ENCODE measurements around the gene C11orf65.

GRCh38 chr11:108500169-108500568 is 32.8 kb upstream of the C11orf65 start:
- TF ChIP-seq CTCF (IDR thresholded peaks at IDR 0.05; ENCODE audit: insufficient read depth, low read depth, low read length) (no peak), EZH2 (IDR thresholded peaks at IDR 0.05; ENCODE audit: insufficient read depth, low read length) (no peak)
